H1 (cell line): Measurements from ENCODE around the gene ZFAND2B. TPM values are rescaled to one million over a fixed set of nuclear protein-coding genes. Genes with fewer than 3 reads are reported as not detected.

Source experiments
- USF2 ChIP-seq: IDR thresholded peaks from 2 replicates; pipeline ENCODE4 v1.6.1; 2011; ENCODE audit warnings: low read length, improper control_type of control experiment
- polyA plus RNA-seq, 7 experiments: library from polyadenylated mRNA; depleted of rRNA in 3 of 7; stranded (reverse) in 5 of 7; unstranded in 2 of 7; fragments of >200 nt in 5 of 7; fragments of 200-250 nt in 2 of 7; gene quantifications; 1 replicate in 5 of 7; 2 replicates in 1 of 7; 4 replicates in 1 of 7; pipeline versions ENCODE4 v1.2.1 to v1.2.3, GENCODE V29; 2011 to 2013; ENCODE audit warnings: missing spikeins in 2 of 7, mixed read lengths in 2 of 7
- total RNA-seq: library from RNA; stranded (reverse); fragmentation: NEBNext Ultra II Directional; extraction: Animal tissue kit (Norgen Biotek cat#: 25700); gene quantifications from 2 replicates; pipeline ENCODE4 v1.2.1, GENCODE V29; 2021

Gene ZFAND2B
- total and polyA plus RNA-seq, 2 of the 8 experiments (the other 6 are each of a cell fraction or from before 2014, with no cell fraction given) = 16.0 to 17.9 TPM

GRCh38 chr2:219218732-219219701 lies 12.4 kb downstream of the ZFAND2B start, which contains the start of gene ABCB6 (continued):
- TF ChIP-seq USF2 = peak; percentile 95
